ENCODE results near the gene ZC3H12D. TPM values are rescaled to one million over a fixed set of nuclear protein-coding genes. Genes with fewer than 3 reads are reported as not detected.

Gene ZC3H12D
- total and polyA plus RNA-seq, 2 of the 13 experiments (the other 11 are each of a cell fraction or from before 2014, with no cell fraction given), result 1.2 to 2.7 TPM

GRCh38 chr6:149501201-149501600 is 16.4 kb upstream of the ZC3H12D start:
- Histone ChIP-seq H3K4me2 (ENCODE audit: low read depth, low read length) (no peak overlapping the region), H3K27ac (ENCODE audit: extremely low read length, insufficient read depth, low read length) (no peak overlapping the region), H3K9me3 (ENCODE audit: low read length) (no peaks in the 10 kb centered on the region), H3K27me3 (ENCODE audit: control insufficient read depth in 1 of 2, insufficient read depth in 2 of 2, low read length in 2 of 2) (no peaks in the 10 kb centered on the region), H3K4me1 (ENCODE audit: insufficient read depth, low read length) (peaks cover 22% of the 10 kb centered on the region), H3K9ac (ENCODE audit: insufficient read depth, low read depth, low read length) (no peak overlapping the region), H2AFZ (ENCODE audit: low read length) (no peak overlapping the region), H3K79me2 (ENCODE audit: insufficient read depth, low read length) (no peaks in the 10 kb centered on the region), H4K20me1 (ENCODE audit: insufficient read depth, low read length) (no peaks in the 10 kb centered on the region), H3K4me3 (replicated peaks in 1 of 3; ENCODE audit: insufficient read depth in 1 of 3, low read depth in 2 of 3, low read length in 3 of 3) (no peak overlapping the region), H3K36me3 (replicated peaks in 1 of 2; ENCODE audit: control insufficient read depth in 1 of 2, insufficient read depth in 2 of 2, low read length in 2 of 2) (peaks cover 1 to 12% of the 10 kb centered on the region in 2 experiments; a peak in 3 of 5 replicates)
- intact Hi-C loops (cut with micrococcal nuclease; ENCODE audit: unreplicated experiment), result no loop called here
- ChIA-PET POLR2A (no interaction called here), CTCF (ENCODE audit: low intra/inter-chr PET ratio, low total read pairs) (no interaction called here)
- ATAC-seq (no peak), FAIRE-seq (no peak), DNase-seq (ENCODE audit: low spot score) (no peak)
- TF ChIP-seq ZNF180 (CRISPR knock-in tag; IDR thresholded peaks at IDR 0.05; ENCODE audit: borderline replicate concordance, low read depth) (no peak), KLF11 (CRISPR knock-in tag; IDR thresholded peaks at IDR 0.05) (no peak), FOXO1 (CRISPR knock-in tag; IDR thresholded peaks at IDR 0.05) (no peak), FOXA3 (CRISPR knock-in tag; IDR thresholded peaks at IDR 0.05) (no peak), FLYWCH1 (CRISPR knock-in tag; IDR thresholded peaks at IDR 0.05) (no peak), ZNF644 (CRISPR knock-in tag; IDR thresholded peaks at IDR 0.05; ENCODE audit: low read depth) (no peak), DMAP1 (CRISPR knock-in tag; IDR thresholded peaks at IDR 0.05) (no peak), BHLHE40 (IDR thresholded peaks at IDR 0.05; ENCODE audit: low read length) (no peak), ZNF234 (CRISPR knock-in tag; conservative IDR thresholded peaks at IDR 0.05) (no peak), KMT2B (CRISPR knock-in tag; IDR thresholded peaks at IDR 0.05) (no peak), MED8 (CRISPR knock-in tag; IDR thresholded peaks at IDR 0.05; ENCODE audit: insufficient replicate concordance) (no peak), SMARCC2 (IDR thresholded peaks at IDR 0.05) (no peak), ZKSCAN8 (CRISPR knock-in tag; IDR thresholded peaks at IDR 0.05; ENCODE audit: borderline replicate concordance) (no peak)
- TF ChIP-seq, protein P1, sequence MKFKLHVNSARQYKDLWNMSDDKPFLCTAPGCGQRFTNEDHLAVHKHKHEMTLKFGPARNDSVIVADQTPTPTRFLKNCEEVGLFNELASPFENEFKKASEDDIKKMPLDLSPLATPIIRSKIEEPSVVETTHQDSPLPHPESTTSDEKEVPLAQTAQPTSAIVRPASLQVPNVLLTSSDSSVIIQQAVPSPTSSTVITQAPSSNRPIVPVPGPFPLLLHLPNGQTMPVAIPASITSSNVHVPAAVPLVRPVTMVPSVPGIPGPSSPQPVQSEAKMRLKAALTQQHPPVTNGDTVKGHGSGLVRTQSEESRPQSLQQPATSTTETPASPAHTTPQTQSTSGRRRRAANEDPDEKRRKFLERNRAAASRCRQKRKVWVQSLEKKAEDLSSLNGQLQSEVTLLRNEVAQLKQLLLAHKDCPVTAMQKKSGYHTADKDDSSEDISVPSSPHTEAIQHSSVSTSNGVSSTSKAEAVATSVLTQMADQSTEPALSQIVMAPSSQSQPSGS (CRISPR knock-in tag; IDR thresholded peaks at IDR 0.05), result no peak
- TF ChIP-seq, protein P2, sequence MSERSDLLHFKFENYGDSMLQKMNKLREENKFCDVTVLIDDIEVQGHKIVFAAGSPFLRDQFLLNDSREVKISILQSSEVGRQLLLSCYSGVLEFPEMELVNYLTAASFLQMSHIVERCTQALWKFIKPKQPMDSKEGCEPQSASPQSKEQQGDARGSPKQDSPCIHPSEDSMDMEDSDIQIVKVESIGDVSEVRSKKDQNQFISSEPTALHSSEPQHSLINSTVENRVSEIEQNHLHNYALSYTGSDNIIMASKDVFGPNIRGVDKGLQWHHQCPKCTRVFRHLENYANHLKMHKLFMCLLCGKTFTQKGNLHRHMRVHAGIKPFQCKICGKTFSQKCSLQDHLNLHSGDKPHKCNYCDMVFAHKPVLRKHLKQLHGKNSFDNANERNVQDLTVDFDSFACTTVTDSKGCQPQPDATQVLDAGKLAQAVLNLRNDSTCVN (CRISPR knock-in tag; IDR thresholded peaks at IDR 0.05; ENCODE audit: borderline replicate concordance), result no peak
- TF ChIP-seq, protein P3, sequence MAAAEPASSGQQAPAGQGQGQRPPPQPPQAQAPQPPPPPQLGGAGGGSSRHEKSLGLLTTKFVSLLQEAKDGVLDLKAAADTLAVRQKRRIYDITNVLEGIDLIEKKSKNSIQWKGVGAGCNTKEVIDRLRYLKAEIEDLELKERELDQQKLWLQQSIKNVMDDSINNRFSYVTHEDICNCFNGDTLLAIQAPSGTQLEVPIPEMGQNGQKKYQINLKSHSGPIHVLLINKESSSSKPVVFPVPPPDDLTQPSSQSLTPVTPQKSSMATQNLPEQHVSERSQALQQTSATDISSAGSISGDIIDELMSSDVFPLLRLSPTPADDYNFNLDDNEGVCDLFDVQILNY (CRISPR knock-in tag; conservative IDR thresholded peaks at IDR 0.05), result no peak
- in situ Hi-C loops (cut with HindIII; ENCODE audit: extremely low pct_ligation_motif_present, low pct_unique_long_range_greater_than_20kb), result no loop called here
- BruUV-seq (replicated peaks), result no TSS peak
- WGBS (ENCODE audit: low lambda C conversion rate), result 100% methylated on average over 1 of the region's 1 CpG

Data from HepG2 (cell line).